Measurements from ENCODE around the gene FOXP1.

FOXP1 gene

DNA sequence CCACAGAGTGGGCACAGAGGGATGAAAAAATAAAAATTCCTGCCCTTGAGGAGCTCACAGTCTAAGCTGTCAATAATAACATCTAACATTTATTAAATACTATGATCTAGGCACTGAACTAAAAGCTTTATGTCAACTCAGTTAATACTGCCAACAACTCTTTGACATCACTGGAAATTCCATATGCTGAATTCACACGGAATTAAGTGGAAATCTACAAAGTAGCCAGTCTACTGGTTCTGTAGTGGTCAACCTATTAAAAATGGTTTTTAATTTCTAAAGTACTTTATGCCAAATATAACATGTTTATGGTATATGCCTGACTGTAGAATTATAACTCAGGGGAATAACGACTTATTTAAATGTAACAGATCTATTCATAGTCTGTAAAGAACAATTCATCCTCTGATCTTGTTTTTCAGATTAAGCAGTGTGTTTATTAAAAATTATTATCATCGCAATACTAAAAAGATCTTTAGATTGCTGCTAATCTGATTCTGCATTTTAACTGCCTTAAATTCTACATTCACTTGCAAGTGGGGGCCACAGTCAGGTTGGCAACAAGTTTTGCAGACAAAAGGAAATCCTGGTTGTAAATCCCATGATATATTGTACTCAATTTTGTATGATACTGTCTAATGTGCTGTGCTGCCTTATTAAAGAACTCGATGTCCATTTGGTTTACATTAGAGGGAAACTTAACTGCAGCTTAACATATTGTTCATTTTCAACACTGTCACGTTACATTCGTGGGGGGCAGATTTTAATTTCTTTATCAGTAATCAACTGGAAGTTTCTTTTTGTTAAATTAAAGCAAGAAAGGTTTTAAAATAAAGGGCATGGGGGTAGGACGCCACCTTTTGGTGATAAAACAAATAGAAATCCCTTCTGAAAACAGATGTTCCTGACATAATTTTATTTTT is 2.6 kb upstream of the FOXP1 start:
- no peak for DNase-seq

DNA sequence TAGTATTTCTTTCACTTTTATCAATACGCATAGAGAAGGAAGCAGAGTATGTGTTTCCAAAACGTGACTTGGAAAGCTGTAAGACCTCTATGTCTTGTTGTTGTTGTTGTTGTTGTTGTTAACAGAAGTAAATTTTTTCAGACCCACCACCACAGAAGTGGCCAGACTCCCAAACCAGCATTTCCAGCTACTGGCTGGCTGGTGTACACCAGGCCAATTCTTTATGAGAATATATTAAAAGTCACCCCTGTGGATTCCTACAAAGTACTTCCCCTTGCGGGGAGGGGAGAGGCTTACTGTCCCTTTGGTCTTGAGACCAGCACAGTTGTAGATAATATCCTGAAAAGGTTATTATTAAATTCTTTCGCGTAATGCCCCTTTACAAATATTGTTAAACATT is 1.6 kb upstream of the FOXP1 start:
- no peak for DNase-seq

DNA sequence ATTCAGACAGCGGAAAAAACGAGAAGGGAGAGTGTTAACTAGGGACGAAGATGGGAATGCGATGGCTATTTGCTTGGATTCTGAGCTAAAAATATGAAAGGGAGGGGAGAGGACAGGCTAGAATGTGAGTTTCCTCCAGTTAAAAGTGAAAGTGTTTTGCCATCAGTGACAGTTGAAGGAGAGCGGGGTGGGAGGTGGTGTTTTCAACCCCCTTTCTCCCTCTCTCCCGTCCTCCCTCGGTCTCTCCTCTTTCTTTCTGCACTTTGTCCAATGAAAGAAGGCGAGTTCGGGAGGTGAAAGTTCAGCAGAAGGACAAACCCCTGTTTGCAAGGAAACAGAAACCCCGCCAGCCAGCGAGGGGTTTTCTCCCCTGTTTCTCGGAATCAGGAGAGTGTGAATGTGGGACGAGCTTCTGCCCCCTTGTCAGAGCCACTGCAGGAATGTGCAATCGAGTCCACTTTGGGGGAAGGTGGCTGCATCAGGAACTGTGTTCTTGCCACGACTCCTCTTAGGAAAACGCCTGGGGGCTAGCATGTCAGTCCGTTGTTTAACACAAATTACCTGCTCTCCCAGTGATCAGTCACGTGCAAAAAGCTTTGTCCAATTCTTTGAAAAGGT is 975 bp upstream of the FOXP1 start:
- peak; percentile 40 for DNase-seq

DNA sequence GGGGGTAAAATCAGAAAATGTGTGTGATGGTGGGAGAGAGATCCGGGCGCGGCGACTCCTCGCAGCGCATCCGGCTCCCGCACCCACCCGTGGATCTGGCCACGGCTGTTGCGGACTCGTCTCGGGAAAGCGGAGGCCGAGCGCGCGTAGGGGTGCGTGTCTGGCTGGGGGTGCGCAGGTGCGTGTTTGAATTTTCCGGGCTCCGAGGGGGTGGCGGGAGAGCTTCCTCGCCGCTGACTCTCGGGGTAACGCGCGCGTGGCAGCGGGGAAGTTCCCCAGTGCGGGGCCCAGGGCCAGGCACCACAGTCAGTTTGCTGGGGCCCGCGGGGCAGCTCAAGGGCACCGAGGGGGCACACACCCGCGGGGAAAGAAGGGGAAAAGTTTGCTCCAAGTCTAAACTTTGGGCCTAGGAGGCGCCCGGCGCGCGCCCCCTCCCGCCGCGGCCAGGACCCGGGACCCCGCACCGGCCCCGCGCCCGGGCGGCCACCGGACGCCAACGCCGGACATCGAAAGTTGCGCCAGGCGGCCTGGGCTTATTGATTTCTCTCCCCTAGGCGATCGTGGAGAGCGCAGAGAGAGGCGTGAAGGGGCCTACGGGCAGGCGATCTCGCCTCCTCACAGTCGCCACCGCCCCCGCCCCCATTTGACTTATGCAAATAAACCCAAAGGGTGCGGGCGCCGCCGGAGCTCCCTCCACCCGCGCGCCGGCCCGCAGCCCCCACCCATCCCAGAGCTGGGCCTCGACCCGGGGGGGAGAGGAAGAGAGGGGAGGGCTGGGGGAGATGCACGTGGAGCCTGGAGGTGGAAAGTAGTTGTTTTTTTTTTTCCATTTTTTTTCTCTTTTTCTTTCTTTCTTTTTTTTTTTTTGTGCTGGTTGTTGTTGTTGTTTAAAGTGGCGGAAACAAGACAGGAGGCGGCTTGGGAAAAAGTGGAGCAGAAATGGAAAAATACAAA is 639 bp downstream of the FOXP1 start:
- peak; percentile 80 for DNase-seq

DNA sequence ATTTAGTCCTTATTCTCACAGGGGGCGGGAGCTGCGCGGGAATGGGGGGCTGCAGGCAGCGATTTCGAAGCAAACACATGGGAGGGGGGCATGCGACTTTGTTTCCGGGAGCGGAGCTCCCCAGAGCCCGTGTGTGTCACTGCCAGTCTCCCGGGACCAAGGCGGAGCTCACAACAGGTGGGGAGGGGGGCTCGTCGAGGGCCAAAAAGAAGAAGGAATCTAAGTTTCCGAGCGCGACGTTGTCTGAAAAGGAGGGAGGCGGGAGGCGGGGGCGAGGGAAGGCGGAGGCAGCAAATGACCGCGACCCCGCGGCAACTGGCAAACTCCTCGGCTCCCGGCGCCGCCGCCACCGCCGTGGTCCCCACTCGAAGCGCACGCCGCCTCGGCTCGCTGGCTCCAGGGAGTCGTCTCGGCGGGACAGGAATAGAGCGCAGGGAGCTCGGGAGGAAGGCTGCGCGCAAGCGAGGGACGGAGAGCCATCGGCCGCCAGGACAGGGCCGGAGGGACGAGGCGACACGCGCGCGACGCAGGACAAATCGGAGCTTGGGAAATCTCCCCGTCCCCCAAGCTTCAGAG is 1.4 kb downstream of the FOXP1 start:
- peak; percentile 79 for DNase-seq

DNA sequence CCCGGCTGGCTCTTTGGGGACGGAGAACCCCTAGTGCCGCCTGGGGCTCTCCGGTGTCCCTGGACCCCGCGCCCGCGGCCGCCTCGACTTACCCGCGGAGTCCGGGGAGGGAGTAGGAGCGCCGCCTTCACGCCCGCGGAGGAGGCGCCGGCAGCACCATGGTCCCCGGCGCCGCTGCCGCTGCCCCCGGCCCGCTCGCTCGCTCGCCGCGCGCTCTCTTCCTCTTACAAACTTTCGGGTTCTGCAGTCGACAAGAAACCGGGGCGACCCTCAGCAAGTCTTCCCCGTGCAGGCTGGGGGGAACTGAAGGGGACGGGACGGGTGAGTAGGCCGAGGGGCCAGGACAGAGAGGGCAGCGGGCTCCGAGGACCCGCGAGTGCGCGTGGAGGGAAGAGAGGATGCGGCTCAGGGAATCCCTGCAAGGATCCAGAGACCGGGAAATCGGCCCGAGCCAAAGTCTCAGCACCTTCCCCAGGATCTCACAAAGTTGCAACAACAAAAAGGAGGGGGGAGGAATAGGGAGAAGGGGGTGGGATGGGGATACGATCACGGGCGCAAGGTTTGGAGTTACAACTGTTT is 2.0 kb downstream of the FOXP1 start:
- DNase-seq: no peak

DNA sequence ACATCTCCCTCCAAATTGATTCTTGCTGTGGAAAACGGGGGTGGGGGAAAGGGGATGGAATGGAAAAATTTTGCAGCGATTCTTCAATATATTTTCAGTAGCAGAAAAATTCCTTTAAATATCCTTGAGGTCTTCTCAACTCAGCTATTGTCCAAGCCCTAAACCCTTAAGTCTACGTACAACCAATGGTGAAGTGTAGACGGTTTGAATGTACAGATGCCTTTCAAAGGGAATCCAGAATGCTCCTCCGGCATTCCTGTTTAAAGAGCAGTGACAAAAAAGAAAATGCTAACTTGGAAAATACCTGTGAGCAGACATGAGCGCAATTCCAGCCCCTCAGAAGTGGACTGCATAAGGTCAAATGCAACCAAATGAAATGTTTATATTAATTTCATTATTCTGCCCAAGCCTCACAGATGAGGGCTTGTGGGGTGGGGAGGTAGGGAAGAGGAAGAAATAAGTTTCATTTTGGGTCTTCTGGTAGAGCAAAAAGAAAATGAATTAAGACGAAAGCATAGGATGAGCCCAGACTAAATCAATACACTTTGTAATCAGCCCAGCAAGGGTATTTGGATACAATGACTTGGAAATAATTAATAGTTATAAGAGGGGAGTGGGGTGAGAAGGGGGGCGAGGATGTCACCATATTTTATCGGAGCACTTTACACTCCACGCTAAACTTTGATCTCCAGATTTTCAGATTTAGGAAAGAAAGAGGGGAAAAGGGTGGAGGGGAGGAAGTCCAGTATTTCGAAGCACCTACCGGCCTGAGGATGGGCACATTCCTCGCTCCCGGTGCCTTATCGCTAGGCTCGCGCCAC is 2.7 kb downstream of the FOXP1 start:
- DNase-seq: no peak

DNA sequence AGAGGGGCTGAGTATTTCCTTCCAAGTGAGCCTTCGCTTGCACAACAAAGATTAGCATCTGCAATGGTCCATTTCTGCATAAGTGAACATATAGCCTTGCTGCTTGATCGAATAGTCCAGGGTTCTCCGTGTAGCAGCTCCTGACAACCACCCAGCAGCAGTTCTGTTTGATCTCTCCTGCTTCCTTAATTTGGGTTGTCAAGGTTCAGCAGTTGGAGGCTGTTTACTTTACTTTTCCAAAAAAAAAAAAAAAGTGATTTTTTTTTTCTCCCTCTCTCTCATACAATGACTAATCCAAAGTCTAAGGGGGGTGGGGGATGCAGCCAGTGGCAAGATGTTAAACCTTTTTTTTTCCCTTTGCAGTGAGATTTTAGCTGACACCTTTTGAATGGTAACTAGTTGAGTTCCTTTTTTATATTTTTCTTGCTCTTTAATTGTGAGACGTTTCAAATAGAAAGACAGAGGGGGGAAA is 3.6 kb downstream of the FOXP1 start:
- peak; percentile 76 for DNase-seq

DNA sequence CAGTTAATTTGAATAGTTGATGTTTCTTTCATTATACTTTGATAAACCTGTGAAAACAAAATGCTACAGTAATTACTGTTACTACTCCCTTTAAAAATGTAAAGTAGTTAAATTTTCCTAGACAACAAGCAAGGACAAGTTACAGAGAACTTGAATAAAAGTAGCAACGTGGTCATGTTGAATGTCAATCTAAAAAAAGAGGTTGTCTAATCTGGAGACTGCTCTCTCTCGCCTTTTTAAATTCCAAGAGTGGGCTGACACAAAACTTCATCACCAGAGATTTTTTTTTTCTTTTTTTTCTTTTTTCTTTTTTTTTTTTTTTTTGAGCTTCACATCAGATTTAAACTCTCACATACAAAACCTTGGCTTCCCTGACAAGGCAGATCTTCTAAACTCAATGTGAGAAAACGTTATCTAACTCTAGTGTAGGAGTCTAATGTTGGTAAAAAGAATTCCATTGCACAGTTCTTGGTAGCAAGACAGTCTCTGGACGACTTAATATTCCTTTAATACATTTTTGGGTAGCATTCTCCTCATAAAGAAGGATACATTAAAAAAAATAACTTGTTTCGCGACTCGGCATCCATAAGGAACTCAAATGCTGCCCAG is 4.1 kb downstream of the FOXP1 start:
- DNase-seq: no peak

DNA sequence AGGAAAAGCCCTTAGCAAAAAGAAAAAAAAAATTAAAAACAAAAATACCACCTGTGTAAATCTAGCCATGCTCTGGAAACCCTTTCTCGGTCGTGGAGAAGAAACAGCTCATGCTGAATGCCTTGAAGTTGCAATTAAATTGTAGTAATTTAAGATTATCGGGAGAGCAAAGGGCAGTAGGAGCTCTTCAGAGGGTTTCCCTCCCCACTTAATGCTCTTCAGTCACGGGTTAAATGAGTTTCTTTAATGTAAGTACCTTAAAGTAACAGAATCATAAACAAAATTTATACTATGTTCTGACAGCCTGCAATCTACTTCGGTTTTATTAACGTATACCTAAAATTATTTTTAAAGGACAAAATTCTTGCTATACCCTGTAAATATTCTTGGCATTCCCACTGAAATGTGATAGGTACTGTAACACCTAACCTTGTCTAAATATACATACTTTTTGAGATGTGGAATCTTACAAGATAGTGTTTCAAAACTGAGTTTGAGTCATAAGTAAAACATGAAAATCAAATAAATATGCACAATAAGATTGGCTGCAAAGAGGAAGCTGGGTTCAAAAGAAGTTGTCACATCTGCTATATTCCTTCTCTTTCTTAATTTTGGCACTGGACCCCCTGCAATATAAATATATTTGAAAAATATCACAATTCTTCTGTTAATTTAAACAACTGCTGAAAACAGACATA is 5.3 kb downstream of the FOXP1 start:
- DNase-seq: no peak

DNA sequence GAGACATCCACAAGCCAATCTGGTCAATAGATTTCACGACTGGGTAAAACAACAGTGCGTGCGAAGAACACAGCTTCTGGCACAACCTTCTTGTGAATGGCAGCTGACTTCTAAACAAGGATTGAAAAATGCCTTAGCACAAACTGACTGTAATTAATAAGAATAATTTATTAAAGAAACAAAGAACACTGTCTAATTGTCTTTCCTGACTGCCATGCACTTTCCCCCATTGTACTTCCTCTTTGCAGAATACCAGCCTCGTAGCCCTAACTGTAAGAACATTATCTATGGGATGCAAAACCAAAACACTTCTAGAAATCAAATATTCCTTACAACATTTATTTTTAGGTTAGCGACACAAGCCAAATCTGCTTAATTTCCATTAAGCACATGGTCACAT is 6.5 kb downstream of the FOXP1 start:
- no peak for DNase-seq

DNA sequence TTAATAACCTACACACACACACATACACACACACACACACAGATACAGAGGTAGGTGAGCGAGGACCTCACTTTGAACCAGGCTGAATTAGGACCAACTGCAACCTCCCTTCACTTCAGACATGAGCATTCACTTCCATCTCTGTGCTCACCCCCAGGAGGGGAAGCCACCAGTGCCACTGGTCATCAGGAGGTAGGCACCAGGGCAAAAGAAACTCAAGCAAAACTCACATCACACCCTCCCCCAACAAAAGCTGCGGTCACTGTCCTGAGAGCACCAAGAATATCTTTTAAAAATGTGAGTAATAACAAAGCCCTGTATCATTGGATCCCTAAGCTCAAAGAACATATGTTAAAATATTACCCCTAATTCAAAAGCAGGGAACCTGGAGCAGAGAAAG is 8.1 kb downstream of the FOXP1 start:
- DNase-seq: no peak

DNA sequence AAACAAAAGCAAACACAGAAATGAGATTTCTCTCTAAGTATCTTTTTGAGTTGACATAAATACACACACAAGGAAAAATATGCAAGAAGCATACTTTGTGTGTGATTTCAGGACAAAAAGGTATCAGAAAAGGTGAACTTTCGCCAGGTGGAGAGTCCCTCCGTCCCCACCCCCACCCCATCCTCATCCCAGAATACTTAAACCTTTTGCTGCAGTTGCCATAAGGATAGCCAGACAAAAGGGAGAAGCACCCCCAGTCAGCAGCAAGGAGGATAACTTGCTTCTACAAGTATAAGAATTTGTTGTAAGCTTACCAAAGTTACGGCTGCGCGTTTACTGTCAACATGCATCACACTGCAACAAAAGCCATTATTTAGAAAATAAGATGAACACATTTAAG is 10.3 kb downstream of the FOXP1 start:
- no peak for DNase-seq

DNA sequence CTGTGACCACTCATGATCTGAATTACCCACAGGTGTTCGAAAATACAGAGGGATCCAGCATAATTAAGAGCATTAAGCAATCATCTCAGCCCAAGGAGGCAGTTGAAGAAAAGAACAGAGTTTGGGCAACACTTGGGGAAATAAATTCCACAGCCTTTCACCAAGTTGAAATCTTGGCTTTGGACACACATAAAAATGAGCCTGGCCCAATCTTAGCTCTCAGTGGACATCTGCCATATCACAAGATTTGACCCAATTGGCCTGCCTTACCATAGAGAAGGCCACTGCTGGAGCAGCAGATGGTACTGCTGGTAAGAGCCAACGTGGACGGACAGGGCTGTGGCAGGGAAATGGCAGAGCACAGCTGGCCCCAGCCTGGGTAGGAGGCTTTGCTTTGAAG is 13.0 kb downstream of the FOXP1 start:
- no peak for DNase-seq

DNA sequence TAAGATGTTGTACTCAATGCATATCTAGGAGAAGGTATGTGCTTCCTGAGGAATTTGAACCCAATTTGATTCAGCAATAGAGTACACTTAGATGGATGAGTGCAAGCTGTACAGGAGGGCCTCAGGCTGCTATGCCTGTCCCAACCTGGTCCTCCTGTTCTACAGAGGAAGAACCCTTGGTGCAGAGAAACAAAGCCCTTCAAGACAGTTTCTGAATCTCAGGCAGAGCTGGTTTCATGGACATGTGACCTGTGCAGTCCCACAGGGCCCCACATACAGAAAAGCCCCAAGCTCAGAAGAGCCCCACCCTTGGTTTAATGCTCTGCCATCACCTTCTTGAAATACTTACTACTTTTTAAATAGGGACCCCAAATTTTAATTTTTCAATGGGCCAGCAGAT is 15.3 kb downstream of the FOXP1 start:
- no peak for DNase-seq

DNA sequence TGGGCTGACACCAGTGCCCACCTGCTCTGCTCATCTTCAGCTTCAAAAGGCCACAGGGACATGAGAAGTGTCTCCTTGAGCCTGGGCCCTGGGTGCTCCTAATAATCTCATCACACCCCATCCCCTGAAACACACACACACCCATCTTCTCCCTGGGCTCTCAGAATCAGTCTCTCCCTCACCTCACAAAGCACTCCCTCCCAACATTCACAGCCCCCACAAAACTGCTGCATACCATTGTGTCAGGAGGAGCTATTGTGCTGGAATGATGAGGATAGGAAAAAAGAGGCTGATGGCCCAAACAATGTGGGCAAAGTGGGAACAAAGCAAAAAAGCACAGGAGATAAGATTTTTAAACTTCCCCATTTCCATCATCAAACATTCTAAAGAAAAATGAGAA is 16.8 kb downstream of the FOXP1 start:
- no peak for DNase-seq

DNA sequence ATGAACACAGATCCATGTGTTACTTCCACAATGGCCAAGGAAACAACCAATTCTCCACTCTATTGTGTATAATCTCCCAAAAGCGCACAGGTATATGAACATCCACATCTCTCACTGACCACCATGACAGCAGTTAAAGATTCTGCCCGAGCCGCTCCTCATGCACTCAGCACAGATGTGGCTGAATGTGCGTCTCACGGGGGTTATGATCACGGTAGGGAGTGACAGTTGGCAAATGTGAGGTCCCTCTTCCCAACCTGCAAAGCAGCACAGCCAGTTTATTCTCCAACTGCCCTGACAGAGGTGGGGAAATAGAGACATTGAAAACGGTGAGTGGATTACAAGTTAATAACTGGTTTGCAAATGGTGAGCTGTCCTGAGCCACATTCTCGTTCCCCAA is 17.6 kb downstream of the FOXP1 start:
- no peak for DNase-seq

DNA sequence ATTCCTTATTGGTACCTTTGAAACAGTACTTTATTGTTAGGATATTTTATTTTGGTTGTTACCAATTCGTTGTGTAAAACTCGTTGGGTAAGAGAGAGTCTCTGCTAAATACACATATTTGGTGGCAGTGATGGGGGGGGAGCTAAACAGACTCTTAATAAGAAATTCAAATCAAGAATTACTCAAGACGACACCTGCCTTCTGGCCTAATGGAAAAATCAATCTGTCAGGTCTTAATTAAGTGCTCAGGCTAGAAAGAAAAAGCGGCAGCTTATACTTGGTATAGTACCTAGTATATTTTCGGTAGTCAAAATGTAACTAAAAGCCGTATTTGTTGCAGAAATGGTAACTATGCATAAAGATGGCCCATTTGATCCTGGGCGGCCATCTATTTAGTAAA is 18.2 kb downstream of the FOXP1 start:
- no peak for DNase-seq

DNA sequence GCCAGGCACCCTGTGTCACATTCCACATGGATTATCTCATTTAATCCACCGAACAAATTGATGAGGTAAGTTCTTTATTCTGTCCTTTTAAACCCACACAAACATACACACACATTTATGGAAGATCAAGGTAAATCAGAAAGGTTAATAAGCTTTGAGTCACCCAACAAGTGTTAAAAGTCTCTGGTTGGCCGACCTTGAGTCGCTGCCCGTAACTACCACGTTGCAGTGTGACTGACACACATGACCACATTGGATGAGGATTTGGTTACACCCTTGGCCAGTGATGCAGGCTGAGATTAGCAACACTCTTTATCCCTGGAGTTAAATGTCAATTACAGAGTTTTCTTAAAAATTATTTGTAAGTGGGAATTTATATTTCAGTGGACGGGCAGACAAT is 19.2 kb downstream of the FOXP1 start:
- no peak for DNase-seq

DNA sequence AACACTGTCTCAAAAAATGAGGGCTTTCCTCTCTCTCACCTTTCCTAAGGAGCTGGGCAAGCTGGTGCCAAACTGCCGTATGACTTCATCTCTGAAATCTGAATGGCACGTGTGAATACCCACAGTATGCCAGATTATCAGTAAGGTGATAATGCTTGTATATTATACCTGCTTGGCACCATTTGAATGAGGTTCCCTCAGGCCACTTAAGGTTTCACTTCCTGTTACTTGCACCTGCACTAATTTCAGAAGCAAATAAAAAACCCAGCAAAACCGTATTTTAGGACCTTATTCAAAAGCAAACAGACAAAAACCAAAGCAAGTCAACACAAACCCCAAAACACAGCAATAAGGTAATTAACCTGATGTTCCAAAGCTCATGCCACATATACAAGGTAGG is 19.7 kb downstream of the FOXP1 start:
- DNase-seq: no peak

DNA sequence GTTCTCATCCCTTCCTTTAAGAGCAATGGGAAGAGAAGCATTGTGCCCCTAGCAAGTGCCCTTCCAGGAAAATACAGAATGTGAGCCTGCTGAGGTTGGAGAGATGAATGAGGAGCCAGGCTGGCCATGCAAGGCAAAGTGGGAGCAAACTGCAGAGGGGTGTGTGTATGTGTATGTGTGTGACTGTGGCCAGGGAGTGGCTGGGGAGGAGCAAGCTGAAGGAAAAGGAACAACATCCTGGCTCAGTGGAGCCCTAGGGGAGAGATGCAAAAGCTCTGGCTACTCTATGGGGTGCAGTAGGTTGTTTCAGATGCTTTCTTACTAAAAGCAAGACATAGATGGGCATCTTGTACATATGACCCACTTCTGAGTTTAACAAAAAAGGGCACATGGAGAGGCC is 20.6 kb downstream of the FOXP1 start:
- no peak for DNase-seq
